ENCODE results near the gene CFAP99.

CFAP99 gene

DNA sequence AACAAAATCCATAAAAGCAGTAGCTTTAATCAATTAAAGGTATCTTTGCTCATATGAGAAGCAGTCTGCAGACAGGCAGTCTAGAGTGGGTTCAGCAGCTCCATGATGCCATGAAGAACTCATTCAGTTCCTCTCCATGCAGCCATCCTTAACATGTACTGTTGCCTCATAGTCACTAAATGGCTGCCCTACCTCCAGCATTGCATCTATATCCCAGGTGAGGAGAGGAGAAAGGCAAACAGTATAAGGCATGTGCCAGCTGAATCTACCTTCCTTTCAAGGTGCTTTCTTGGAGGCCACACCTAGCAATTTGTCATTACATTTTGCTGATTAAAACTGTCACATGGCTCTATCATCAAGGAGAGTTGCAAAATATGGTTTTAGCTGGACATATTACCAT, 13.2 kb downstream of the CFAP99 start:
- no peak for DNase-seq

DNA sequence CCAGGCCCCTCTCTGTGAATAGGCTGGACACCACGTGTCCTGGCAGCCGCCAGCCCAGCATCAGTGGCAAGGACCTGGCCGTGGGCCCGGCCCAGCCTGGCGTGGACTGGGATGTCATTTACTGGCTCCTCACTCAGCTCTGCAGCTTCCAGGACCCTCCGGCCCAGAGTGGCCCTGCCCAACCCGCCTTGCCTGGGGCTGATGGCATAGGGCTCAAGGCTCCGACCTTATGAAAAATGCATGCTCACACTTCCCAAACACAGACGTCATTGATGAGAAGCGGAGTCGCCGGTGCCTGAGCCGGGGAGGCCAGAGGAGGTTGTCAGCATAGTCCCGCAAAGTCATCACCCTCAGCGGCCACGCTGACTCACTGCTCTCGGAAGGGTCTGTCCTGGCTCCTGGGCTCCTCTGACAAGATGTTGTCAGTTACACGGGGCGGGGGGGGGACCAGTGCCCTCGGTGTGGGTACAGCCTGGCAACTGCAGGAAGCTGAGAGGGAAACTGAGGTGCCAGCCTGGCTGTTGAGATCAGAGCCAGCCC, 14.3 kb downstream of the CFAP99 start:
- no peak for DNase-seq

GRCh38 chr4:2433609-2434350, 15.0 kb downstream of the CFAP99 start:
- no peak for DNase-seq

DNA sequence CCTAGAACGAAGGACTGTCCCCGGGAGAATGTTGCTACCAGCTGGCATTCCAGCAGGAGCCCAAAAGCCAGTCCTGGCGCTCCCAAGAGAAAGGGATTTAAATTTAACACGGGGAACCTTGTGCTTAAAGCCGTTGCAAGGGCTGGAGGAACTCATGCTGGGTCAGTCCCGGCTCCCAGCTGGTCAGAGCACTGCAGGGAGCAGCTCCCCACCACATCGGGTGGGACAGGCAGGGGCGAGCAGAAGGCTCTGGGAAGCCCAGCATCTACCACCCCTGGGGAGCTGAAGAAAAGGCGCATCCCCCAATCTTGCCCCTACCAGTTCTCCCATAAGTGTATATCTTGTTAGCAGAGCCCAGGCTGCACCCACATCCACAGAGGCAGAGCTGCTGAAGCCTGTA, 15.7 kb downstream of the CFAP99 start:
- no peak for DNase-seq

GRCh38 chr4:2436301-2436700, 17.5 kb downstream of the CFAP99 start:
- DNase-seq = no peak

DNA sequence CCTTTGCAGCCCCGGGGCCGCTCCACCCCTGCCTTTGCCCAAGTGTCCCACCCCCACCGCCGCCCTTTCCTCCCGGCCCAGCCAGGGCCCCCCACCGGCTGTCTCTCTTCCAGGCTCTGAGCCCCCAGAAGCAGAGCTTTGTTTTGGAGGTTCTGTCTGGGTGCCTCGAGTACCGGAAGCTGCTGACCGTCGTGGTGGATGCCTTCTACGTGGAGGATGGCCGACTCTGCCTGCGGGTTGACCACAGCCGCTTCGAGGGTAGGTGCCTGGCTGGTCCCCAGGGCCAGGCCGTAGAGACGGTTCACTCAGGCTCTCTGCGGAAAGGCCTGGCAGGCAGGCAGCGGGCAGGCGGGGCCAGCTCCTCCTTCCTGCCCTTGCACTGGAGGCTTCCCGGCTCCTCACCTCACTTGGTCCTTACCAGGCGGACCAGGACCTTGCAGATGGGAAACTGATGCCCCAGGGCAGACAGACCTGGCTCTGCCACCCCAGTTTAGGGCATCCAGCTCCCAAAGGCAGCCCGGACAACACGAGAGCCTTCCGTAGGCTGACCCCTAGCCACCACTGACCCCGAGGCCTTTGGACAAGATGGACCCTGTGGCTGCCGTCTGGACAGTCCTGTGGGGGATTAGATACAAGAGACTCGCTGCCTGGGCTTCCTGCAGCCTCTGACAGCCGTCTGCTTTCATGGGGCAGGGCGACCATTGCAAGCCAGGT, 18.2 kb downstream of the CFAP99 start:
- DNase-seq = no peak

GRCh38 chr4:2437475-2438215, 18.9 kb downstream of the CFAP99 start:
- no peak for DNase-seq

GRCh38 chr4:2438822-2439718, 20.3 kb downstream of the CFAP99 start:
- DNase-seq = no peak

DNA sequence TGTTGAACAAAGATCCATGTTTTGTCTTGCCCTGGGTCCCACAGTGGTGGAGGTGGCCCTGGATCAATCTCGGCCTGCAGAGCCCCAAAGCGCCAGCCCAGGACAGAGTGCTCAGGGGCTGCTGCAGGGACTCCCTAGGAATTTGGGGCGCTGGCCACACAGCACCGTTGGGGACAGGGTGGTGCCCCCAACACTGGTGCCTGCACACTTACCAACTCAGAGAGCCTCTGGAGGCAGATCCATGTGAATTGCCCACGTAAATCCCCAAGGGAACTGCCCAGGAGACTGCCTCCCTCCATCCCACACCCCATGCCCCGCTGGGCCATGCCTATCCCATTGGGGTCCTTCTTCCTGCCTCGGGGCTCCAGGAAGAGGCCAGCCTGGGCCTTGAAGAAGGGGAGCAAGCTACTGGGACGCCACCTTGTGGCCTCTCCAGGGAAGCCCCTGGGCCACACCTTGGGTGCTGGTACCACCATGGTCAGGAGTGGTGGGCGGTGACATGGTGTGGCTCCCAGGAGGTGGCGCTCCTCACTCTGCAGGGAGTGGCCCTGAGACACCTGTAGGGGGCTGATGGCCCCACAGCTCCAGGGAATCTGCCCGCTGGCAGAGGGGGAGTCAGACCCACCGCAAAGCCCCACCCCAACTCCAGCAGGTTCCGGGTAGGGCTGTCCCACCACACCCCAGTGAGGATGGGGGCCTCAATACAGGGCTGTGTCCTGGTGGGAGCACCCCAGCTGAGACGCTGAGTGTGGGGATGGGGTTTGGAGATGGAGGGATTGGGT, 22.8 kb downstream of the CFAP99 start:
- DNase-seq = peak; percentile 60 to 64

DNA sequence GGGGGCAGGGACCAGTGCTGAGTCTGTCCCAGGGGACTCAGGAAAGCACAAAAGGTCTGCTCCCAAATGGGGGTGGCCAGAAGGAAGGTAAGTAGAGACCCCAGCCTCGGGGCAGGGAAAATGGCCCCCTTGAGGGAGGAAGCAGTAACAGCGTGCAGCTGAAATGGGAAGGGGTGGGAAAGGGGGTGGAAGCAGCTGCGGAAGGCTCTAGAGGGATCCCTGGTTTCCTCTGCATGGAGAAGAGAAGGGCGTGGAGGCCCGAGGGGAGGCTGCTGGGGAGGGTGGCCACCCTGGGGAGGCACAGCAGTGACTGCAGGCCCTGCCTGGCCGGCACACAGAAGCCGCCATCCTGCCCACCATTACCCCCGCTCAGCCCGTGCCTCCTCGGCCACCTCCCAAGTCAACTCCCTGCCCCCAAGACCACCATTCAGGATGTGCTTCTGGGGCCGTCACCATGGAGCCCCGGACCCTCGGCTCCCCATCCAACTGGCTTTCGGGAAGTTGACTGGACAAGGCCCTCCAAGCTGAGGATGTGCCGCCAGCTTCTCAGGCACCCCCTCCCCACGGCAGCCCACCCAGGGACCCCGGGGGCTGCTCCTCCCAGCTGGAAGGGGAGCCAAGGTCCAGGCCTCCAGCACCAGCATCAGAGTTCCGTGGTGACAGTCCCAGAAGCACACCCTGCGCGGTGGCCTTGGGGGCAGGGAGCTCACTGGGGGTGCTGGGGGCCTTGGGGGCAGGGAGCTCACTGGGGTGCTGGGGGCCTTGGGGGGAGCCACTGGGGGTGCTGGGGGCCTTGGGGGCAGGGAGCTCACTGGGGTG, 23.6 kb downstream of the CFAP99 start:
- DNase-seq = no peak

DNA sequence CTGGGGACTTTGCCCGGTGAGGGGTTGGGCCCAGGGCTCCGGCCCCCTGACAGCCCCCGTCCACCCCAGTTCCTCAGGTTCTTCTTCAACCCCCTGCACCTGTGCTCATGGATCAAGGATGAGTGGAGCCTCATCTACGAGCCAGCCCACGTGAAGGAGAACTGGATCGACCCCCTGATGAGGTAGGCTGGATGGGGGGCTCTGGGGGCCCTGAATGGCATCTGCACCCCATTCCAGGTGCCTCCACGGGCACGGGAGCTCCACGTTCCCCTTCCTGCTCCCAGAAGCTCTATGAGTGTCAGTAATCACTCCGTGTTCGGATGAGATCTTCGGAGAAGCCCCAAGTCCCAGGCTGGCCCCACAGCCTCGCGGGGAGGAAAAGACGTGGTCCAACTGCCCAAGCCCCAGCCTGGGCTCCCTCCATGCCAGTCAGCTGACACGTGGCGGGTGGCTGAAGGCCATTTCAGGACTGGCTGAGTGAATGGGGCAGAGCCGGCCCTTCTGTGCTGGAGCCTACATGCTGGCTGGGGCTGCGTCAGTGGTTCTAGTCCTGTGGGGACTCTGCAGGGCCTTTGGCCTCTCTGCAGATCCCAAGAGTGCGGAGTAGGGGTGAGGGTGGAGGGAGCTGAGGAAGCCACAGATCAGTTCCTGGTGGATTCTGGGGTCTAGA, 24.4 kb downstream of the CFAP99 start:
- DNase-seq = no peak

DNA sequence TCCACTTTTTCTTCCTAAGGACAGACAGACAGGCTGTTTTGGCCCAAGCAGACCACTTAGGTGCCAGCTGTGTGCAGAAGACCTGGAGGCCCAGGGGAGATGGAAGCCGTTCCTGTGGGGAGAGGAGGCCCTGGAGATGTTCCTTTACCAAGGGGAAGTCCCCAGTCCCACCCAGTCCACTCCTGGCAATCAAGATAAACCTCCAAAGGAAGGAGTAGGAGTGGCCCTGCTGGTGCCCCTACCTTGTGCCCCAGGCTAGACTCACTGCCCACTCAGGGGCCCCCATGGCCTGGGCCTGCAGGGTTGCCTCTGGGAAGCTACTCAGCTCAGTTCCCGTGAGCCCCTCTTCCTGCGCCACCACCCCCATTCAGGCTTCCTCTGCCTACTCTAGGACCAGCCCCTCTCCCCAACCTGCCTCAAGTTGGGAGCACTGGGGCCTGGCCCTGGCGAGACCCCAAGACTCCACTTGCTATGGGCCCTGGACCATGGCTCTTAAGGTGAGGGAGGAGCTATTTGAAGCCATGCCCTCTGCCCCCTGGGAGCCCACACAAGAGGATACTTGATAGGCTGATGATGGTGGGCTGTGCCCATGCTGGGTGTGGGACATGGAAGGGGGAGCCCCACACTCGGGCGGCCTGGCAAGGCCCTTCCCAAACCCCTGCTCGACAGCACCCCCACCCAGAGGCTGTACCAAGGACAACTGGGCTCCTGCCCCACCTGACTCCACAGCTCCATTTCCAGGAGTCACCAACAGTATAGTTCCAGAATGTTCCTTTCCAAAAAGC, 25.4 kb downstream of the CFAP99 start:
- no peak for DNase-seq

- DNase-seq = no peak
These were observed 26.4 kb downstream of the CFAP99 start for GRCh38 chr4:2445130-2445529.

DNA sequence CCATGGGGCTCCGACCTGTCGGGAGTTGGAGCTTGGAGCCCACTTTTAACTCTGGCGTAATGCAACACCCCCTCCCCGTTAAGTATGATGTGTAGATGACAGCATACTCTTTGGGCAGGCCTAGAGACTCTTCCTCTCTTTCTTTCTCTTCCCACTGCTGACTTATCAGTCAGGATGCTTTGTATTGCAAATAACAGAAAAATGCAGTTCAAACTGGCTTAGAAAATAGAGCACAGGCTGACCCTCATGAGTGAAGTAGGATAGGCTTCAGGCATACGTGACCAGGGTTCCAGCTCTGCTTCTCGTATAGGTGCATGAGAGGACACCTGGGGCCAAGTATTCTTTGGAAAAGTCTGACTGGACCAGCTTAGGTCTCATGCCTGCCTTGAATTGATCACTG, 26.8 kb downstream of the CFAP99 start:
- no peak for DNase-seq

DNA sequence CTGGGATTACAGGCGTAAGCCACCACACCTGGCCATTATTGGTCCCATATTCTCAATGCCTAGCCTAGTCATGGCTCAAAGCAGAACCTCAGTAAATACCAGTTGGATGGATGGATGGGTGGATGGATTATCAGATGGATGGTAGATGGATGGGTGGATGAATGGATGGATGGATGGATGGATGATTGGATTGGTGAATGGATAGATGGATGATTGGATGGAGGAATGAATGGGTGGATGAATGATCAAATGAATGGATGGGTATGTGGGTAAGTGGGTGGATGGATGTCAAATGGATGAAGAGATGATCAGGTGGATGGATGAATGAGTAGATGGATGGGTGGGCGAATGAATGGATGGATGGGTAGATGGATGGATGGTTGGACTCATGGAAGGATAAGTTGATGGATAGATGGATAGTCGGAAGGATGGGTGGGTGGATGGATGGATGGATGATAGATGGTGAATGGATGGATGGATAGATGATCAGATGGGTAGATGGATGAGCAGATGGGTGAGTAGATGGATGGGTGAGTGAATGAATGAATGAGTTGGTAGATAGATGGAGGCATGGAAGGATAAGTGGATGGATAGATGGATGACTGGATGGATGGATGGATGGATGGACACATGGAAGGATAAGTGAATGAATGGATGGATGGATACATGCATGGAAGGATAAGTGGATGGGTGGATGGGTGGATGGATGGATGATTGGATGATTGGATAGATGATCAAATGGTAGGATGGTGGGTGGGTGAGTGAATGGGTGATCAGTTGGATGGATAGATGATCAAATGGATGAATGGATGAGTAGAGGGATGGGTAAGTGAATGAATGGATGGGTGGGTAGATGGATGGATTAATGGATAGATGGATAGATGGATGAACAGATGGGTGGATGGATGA, 28.2 kb downstream of the CFAP99 start:
- DNase-seq = no peak

GRCh38 chr4:2448589-2448988, 29.8 kb downstream of the CFAP99 start:
- no peak for DNase-seq

- DNase-seq = no peak
These were observed 30.3 kb downstream of the CFAP99 start for GRCh38 chr4:2449051-2449450.
